ENCODE measurements around the gene ZDHHC18. TPM values are rescaled to one million over a fixed set of nuclear protein-coding genes. Genes with fewer than 3 reads are reported as not detected.

Gene ZDHHC18
- total RNA-seq, 1 experiment from 2014 or later, result 33.1 TPM

DNA sequence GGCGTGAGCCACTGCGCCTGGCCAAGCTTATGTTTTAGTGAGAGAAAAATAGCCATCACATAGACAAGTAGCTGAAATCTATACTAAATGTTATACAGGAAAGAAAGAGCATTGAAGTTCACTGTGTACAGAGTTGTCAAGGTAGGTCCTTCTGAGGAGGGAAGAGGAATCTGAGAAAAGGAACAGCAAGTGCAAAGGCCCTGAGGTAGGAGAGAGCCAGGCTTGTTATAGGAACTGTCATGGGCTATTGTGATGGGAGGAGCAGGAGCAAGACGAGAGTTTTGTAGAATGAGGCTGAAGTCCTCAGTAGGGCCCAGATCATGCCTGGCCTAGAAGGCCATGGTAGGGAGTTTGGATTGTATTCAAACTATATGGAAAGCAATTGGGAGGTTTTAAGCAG, 4.6 kb downstream of the ZDHHC18 start:
- no peaks in the 10 kb centered on the region; the same call in 1 of the 2 replicates for H3K27me3 Mint-ChIP-seq (ENCODE audit: low read depth)
- H3K27me3 ChIP-seq (ENCODE audit: insufficient read depth, low read length), result no peaks in the 10 kb centered on the region
- no peak overlapping the region for H4K8ac ChIP-seq (replicated peaks; ENCODE audit: insufficient read length, low read depth, low read length)
- H3K4me1 Mint-ChIP-seq, result peaks cover 24 to 25% of the 10 kb centered on the region in 2 experiments
- no peak overlapping the region for H3K27ac ChIP-seq (ENCODE audit: insufficient read length, low read depth, low read length)
- no peak overlapping the region for H3K23ac ChIP-seq (ENCODE audit: insufficient read length, low read depth, low read length)
- no peak overlapping the region for H4K5ac ChIP-seq (ENCODE audit: insufficient read length, low read depth, low read length)
- no peaks in the 10 kb centered on the region; a peak in 1 of 5 replicates for H3K9me3 Mint-ChIP-seq
- H3K23me2 ChIP-seq (ENCODE audit: insufficient read length, low read depth, low read length, poor library complexity, severe bottlenecking), result peaks cover 7% of the 10 kb centered on the region
- WGBS (ENCODE audit: extremely low coverage, insufficient read length, low lambda C conversion rate), result no CpG with 5 or more reads among the region's 3 CpGs
- H2BK5ac ChIP-seq (ENCODE audit: insufficient read length, low read length), result no peak overlapping the region
- TF ChIP-seq, protein P1, sequence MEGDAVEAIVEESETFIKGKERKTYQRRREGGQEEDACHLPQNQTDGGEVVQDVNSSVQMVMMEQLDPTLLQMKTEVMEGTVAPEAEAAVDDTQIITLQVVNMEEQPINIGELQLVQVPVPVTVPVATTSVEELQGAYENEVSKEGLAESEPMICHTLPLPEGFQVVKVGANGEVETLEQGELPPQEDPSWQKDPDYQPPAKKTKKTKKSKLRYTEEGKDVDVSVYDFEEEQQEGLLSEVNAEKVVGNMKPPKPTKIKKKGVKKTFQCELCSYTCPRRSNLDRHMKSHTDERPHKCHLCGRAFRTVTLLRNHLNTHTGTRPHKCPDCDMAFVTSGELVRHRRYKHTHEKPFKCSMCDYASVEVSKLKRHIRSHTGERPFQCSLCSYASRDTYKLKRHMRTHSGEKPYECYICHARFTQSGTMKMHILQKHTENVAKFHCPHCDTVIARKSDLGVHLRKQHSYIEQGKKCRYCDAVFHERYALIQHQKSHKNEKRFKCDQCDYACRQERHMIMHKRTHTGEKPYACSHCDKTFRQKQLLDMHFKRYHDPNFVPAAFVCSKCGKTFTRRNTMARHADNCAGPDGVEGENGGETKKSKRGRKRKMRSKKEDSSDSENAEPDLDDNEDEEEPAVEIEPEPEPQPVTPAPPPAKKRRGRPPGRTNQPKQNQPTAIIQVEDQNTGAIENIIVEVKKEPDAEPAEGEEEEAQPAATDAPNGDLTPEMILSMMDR (conservative IDR thresholded peaks at IDR 0.05), result no peak
- H4K91ac ChIP-seq (ENCODE audit: insufficient read length, low read depth, low read length), result no peak overlapping the region
- H3T11ph ChIP-seq (ENCODE audit: low read length), result no peak overlapping the region
- no peak overlapping the region for H3K18ac ChIP-seq (ENCODE audit: insufficient read length, low read depth, low read length)
- no peak overlapping the region for H3K4me2 ChIP-seq (ENCODE audit: insufficient read depth, insufficient read length, low read length)
- H3K79me1 ChIP-seq (ENCODE audit: insufficient read depth, low read depth, low read length, poor library complexity, severe bottlenecking), result peaks cover 3% of the 10 kb centered on the region
- H3K14ac ChIP-seq (ENCODE audit: insufficient read depth, low read length), result no peak overlapping the region
- no peak overlapping the region for H3K27ac Mint-ChIP-seq
- H2BK20ac ChIP-seq (ENCODE audit: low read depth, low read length, poor library complexity, severe bottlenecking), result no peak overlapping the region
- H3K4me3 Mint-ChIP-seq, result no peak overlapping the region
- no peaks in the 10 kb centered on the region for H3K4me1 ChIP-seq (ENCODE audit: insufficient read depth, low read length)
- H2BK15ac ChIP-seq (ENCODE audit: low read depth, low read length), result no peak overlapping the region
- DNase-seq, result no peak
- H3K56ac ChIP-seq (ENCODE audit: insufficient read length, low read depth, low read length), result no peak overlapping the region
- no peak overlapping the region for H3K4ac ChIP-seq (ENCODE audit: low read depth, low read length)
- no peak overlapping the region for H3K9ac ChIP-seq (ENCODE audit: extremely low read depth, insufficient read length, low read length)
- H2BK120ac ChIP-seq (ENCODE audit: low read depth, low read length, poor library complexity, severe bottlenecking), result no peak overlapping the region
- peaks cover 26 to 41% (median 34%) of the 10 kb centered on the region in 3 experiments for H3K36me3 Mint-ChIP-seq (ENCODE audit: insufficient read depth in 1 of 3, low read depth in 3 of 3)
- H2AK5ac ChIP-seq (ENCODE audit: insufficient read length, low read length), result no peak overlapping the region
- H2BK12ac ChIP-seq (ENCODE audit: insufficient read length, low read depth, low read length), result no peak overlapping the region
- H4K20me1 ChIP-seq (ENCODE audit: control insufficient read depth, insufficient read depth, insufficient read length), result no peaks in the 10 kb centered on the region
- no peaks in the 10 kb centered on the region; the same call in 1 of the 2 replicates for H3K79me2 ChIP-seq (ENCODE audit: insufficient read depth, low read length)
- H2AFZ ChIP-seq (ENCODE audit: low read length), result no peak overlapping the region
- H3K9me3 ChIP-seq (ENCODE audit: control insufficient read depth, low read depth, low read length), result no peaks in the 10 kb centered on the region
